Stimulated activated CD4-positive, alpha-beta T cell treated with anti-CD3 and anti-CD28 coated beads, Interleukin-4, amount 100 ng/mL, for 1 hour (primary cell): ENCODE measurements around the gene GMEB2.
"Not testable (repeated sequence)": the region's sequence is repeated elsewhere in the genome, so short reads cannot be mapped to it uniquely, and the experiment has no call there.

Experiments used
- DNase-seq: peaks from one replicate; pipeline ENCODE4 v3.0.0-alpha.2; 2020

The GMEB2 gene

DNA sequence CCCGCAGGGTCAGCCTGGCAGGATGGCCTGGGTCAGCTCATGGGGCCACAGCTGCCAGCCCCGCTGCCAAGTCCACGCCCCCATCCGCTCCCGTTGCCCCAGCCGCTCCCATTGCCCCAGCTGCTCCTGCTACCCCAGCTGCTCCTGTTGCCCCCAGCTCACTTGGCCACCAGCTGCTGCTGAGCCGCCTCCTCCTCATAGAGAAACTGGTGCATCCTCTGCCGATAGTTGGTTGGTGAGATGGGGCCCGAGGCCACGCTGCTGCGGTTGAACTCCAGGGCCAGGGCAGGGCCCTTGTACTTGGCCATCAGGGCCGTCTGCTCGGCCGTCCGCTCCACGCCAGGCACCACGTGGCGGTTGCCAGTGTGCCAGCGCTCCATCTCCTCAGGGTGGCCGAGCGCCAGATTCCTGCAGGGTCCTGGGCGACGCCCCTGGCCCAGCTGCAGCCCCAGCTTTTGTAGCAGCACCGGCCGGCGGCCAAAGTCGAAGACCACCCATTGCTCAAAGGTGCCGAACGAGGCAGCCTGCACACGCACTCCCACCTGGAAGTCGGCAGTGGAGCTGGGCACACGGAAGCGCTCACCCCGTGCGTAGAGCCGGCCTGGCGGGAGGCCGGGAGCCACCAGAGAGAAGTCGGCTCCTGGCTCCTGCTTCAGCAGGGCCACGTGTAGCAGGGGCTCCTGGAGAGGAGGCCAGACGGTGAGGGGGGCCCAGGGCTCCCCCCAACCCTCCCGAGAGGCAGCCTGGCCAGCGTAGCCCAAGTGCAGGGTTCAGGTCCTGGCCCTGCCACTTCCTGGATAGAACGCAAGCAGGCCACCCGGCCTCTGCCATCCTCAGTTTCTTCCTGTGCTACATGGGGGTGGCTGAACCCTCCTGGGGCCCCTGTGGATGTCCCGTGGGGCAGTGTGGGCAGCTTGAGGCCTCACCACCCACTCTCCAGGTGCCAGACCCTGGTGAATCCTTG, 57.6 kb downstream of the GMEB2 start:
- no peak for DNase-seq

DNA sequence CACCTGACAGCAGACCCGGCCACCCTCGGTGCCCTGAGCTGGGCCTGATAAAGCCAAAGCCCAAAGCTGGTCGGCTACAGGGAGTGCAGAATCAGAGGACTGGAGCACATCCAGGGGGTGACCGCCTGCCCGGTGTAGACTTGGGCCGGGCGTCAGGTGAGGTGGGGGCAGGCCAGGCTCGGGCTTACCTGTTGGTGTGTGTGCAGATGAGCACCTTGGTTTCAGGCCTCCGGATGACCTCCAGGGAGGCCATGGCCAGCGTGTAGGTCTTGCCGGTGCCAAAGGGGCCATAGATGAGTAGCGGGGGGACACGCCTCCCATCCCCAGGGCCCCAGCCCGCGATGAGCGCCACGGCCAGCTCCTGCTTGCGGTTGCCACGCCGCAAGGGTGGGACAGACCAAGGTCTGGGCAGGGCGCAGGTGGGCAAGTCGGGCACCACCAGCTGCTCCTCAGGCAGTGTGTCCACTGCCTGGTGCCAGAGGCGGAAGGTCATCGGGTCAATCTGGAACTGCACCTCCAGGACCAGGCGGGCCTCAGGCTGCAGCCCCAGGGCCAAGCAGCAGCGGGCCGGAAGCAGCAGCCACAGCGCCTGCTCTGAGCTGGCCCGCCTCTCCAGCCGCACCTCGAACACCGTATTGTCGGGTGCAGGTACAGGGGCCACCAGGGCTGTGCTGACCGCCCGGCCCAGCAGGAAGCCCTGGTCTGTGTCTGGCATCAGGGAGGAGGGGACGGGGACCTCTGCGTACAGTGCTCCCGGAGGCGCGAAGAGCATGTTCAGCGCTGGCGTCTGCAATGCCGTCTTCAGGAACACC, 58.5 kb downstream of the GMEB2 start:
- no peak for DNase-seq

DNA sequence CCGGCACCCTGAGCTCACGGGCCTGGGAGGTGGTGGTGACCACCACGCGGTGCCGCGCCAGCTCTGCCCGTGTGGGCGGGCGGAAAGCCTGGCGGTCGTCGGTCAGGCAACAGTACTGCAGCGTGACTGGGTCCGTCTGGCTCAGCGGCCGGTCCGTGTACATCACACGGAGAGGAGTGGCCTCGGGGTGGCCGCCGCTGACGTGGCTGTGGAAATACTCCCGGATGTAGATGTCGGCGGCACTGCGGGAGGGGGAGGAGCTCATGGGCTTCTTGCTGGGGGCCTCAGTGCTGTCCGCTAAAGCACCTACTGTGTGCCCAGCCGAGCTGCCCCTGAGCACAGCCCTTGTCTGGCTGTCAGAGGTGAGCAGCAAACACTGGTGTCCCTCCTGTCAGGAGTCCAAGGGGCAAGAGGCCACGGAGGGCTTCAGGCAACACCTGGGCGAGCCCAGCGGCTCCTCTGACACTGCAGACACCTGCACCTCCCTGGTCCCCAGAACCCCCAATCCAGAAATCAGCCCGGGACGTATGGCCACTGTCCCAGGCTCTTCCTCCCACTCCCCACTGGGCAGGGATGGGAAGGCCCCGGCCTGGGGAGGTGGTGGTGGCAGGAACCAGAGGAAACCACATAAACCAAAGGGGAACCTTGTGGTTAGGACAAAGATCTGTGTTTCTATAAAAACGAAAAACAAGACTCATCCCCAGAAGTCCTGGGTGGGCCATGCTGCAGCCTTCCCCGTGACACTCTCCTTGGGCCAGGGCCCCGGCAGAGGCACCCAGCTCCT, 59.3 kb downstream of the GMEB2 start:
- DNase-seq = peak; percentile 39

DNA sequence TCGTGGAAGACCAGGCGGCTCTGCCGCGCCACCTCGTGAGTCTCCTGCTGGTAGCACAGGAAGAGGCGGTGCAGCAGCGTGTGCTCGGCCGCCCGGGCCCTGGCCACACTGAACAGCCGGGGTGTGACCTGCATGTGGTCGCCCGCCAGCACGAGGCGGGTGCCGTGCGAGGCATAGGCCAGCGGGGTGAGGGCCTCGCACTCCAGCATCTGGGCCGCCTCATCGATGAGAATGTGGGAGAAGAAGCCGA, 59.8 kb downstream of the GMEB2 start:
- no peak for DNase-seq

DNA sequence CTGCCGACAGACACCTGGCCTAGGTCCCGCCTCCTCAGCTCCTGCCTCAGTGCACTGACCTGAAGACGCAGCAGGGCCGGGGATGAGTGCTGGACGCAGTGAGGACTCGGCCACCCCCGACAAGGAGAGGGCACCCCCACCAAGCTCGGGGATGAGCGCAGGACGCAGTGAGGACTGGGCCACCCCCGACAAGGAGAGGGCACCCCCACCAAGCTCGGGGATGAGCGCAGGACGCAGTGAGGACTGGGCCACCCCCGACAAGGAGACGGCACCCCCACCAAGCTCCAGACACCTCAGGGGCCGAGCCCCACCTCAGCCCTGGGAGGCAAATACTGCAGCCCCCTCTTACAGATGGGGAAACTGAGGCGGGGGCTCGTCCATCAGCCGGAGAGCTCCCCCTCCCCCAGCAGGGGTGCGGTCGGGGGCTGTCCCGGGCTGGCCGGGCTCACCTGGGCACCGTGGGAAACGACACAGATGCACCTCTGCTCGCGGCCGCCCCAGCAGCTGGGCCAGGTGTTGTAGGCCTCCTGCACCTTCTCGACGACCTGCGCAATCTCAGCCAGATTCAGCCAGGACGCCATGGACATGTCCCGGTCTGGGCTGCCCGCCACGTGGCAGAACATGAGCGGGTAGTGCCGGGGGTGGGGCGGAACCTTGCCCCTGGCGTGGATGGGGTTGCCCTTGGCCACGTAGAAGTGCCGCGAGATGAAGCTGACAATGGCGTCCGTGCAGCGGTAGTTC, 60.3 kb downstream of the GMEB2 start:
- no peak for DNase-seq

DNA sequence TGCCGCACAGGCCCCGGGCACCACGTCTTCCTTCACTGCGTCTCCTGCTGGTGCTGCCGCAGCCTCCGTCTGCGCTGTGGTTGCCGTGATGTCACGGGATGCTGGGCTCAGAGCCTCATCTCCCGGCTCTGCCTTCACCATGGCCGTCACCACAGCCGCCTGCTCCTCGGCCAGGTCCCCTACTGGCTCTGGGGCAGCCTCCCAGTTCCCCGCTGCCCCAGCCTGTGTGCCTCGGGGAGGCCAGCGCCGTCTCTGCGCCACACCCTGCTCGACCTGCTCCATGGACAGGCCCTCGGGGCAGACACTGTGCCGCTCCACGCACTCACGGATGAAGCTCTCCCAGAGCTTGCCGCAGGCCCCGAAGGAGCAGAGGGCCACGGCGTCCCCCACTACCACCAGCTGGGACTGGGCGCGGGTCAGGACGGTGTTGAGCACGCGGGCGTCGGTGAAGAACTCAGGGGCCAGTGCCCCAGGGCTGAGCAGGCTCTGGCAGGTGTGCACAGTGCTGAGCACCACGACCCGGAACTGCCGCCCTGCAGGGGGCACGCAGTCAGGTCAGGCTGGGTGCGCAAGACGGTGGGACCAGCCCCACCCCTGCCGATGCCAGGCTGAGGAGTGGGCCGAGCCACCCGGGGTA, 61.1 kb downstream of the GMEB2 start:
- DNase-seq = no peak

DNA sequence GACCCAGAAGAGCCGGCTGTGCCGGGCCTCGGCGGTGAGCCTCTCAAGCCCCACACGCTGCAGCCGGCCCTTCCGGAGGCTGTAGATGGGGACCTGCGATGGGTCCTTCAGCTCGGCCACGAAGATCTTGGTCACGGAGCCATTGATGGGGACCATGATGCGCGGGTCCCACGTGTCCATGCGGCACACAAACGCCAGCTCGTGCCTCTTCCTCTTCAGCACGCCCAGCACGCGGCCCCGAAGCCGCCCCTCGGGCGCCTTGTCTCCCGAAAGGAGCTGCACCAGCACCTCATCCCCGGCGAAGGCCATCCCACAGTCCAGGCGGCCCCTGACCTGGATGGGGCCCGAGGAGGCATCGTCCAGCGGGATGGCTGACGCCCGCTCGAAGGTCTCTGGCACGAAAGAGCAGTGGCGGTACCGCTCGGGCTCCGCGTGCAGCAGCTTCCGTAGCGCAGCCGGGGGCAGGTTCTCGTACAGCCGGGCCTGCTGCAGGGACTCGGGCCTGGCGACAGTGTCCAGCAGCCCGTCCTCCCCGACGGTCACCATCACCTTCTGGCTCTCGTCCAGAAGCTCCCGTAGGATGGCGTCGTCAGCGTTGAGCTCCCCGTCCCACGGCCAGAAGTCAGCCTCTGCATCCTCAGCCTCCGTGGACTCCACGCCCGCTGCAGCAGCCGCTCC, 61.7 kb downstream of the GMEB2 start:
- no peak for DNase-seq

DNA sequence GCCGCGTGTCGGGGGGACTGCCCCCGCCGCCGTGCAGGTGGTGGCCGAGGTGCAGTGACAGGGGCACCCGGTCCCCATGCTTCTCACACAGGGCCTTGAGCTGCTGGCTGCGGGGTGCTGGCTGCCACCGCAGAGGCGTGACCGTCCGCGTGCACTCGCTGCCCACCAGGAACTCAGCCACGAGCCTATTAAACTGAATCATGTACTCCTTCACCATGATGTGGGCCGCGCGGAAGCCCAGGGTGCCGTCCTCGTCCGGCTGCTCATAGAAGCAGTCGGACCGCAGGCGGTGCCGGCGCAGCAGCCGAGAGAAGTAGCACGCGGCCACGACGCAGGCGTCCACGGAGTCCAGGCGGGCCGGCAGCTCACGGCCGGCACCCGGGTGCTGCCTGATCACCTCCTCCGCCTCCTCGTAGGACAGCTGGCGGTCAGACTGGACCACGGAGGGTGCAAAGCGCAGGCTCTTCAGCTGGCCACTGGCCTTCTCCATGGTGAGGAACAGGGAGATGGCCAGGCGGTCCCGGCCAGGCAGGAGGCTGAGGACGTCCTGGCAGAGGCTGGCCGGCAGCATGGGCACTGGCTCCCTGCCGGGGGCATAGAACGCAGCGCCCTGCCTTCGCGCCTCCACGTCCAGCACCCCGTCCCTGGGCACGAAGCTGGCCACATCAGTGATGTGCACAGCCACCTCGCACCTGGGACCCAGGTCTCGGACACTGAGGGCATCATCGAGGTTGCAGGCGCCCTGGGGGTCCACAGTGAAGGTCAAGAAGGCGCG, 62.7 kb downstream of the GMEB2 start:
- DNase-seq = no peak

DNA sequence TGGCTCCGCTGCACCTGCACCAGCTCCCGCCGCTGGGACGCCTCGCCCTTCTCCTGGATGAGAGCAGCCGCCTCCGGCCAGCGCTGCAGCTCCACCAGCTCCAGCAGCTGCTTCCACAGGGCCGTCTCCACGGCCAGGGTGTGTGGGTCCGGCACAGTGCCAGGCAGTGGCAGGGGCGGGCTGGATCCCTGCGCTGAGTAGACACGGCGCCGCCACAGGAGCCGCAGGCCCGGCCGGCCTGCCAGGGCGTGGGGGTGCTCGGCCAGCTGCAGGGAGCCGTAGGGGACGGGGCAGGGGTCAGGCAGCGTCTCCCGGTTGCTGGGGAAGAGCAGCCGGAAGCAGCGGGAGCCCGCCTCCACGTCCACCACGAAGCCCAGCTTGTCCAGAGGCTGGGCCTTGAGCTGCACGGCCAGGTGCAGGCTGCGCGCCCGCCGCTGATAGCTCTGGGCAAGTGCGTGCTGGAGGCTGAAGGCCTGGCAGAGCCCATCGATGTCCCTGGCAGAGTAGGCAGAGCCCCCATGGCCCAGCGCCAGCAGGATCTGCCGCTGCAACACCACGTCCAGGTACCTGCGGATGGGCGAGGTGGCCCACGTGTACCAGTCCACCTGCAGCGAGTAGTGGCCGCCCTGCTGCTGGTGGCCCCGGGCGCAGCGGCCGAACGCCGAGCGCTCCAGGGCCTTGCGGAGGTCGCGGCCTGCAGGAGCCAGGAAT, 63.5 kb downstream of the GMEB2 start:
- DNase-seq = no peak

DNA sequence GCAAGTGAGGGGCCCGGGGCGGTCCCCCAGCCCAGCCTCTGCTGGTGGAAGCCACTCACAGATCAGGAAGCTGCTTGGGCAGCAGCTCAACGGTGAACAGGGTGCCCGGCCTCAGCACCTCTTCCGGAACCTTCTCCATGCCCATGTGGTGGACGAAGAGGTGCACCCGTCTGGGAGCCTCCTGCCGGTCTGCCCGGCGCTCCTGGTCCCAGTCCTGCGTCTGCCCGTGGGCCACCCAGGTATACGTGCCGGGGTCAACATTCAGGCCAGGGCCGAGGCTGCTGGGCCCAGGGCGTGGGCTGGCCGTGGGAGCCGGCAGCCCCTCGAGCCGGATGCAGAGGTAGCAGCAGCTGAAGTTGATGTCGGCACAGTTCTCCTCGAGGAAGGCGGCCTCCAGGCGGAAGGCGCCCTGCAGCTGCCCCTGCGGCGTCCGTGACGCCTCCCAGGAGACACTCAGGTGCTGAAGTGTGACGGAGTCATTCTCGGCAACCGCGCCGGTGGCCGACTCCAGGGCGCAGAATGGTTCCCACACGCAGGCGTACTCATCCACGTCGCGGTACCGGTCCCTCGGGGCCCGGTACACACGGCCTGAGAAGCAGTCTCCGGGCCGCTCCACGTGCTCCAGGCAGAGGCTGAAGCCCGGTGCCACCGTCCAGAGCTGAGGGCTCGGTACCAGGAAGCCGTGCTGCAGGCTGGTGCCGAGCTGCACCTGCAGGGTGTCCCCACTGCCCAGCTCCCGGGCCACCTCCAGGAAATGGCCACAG, 64.3 kb downstream of the GMEB2 start:
- DNase-seq = no peak

DNA sequence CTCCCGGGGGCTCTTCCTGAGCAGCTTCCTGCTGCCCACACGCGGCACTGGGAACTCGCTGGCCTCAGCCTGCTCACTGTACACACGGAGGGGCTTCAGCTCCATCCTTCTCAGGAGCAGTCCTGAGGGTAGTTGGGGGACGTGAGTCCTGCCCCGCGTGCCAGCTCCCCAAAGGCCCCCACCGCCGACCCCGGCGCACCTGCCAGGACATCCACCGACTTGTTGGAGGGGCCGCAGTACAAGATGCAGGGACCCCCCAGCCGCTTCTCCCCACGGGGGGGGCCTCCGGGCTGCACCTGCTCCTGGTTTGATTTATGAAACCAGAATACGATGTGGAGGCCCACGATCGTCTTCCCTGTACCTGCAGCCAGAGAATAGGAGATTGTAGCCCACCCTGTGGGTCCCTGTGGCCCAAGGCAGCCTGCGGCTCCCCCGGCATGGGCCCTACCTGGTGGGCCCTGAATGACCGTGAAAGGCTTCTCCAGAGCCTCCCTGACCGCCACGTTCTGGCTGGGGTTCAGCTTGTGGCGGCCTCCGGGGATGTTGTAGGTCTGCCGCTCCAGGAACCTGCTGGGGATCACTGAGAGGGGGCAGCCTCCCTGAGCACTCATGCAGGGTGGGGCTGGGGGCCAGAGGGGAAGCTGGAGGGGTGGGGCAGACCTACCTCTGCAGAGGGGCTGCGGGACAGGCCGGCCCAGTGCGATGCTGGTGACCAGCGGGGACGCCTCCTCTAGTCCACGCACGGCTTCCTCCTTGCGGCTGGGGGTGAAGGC, 65.1 kb downstream of the GMEB2 start:
- DNase-seq = no peak

DNA sequence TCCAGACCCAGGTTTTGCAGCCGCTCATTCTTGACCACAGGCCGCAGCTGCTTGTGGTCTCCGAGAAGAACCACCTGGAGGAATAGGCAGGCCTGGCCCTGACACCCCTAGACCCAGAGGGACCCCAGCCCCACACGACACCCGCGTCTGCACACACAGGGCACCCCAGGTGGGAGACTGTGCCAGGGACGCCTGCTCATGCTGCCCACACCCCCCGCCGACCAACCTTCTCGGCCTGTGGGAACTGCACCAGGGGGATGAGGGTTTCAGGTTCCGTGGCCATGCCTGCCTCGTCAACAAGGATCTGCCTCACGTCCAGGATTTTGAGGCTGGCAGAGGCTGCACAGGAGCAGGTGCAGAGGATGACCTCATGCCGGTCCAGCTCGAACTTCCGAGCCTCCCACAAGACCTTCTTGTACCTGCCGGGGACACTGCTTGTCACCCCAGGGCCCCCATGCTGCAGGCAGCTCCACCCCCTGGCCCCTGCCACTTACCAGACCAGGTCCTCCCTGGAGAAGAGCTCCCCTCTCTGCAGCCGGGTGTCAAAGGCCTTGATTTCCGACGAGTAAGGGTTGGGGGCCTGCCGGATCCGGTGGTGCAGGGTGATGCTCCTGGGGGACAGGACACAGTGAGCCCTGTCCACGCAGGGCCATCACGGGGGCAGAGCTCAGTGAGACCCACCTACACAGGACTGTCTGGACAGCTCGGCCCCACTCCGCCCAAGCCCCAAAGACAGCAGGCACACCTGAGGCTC, 65.9 kb downstream of the GMEB2 start:
- no peak for DNase-seq

DNA sequence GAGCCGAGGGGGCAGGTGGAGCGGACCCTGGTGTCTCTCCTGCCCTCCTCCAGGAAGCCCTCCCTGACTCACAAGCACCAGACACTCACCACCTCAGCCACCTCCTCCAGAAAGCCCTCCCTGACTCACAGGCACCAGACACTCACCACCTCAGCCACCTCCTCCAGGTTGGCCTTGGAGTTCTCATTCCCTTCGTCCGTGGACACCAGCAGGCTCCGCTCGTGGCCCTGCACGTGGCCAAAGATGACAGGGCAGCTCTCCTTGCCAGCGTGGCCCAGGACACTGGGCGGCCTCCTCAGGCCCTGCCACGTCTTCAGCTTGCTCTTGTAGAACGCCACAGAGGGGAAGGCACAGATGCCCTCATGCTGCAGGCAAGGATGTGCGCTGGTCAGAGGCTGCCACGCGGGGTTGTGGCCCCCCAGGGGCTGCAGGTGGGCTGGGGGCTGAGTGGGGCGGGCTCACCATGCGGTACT, 66.5 kb downstream of the GMEB2 start:
- no peak for DNase-seq

DNA sequence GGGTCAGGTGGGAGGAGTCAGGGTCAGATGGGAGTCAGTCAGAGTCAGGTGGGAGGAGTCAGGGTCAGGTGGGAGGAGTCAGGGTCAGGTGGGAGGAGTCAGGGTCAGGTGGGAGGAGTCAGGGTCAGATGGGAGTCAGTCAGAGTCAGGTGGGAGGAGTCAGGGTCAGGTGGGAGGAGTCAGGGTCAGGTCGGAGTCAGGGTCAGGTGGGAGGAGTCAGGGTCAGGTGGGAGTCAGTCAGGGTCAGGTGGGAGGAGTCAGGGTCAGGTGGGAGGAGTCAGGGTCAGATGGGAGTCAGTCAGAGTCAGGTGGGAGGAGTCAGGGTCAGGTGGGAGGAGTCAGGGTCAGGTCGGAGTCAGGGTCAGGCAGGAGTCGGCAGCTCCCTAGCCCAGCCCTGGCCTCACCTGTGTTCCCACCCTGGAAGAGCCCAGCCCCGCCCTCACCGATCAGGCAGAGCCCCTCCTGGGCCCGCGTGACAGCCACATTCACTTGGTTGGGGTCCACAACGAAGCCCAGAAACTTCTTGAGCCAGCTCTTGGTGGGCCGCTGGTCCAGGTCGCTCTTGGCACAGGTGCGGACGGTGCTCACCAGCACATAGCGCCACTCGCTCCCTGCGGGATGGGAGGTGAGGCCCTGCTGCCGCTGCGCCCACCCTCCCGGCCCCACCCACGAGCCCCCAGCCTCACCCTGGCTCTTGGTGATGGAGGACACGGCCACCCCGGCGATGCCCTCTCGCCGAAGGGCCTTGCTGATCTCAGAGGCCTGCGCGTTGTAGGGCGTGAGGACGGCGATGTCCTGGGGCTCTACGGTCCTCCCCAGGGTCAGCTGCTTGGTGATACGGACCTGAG, 67.2 kb downstream of the GMEB2 start:
- not testable (repeated sequence) for DNase-seq

DNA sequence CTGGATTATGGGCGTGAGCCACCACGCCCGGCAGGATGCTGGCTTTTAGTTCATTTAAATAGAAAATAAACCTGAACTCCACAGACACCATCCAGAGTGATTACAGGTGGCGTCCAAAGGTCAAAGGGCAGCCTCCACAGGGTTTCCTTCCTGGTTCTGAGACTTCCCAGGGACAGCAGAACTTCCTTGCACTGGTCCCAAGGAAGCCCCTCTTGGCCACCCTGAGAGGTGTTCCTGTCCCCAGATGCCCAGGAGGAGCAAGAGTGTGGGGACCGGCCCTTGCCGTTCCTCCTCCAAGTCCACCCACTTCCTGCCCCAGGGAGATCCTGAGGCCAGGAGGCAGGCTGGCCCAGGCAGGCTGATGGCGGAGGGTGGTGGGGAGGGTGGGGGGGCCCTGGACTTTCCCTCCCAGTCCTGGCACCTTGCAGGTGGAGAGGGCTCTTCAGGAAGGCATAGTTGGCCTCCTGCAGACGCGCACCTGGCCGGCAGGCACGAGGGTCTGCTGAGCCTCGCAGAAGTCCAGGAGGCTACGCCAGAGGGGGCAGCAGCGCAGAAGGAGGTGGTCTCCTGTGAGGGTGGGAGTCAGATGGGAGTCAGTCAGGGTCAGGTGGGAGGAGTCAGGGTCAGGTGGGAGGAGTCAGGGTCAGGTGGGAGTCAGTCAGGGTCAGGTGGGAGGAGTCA, 68.0 kb downstream of the GMEB2 start:
- no peak for DNase-seq

DNA sequence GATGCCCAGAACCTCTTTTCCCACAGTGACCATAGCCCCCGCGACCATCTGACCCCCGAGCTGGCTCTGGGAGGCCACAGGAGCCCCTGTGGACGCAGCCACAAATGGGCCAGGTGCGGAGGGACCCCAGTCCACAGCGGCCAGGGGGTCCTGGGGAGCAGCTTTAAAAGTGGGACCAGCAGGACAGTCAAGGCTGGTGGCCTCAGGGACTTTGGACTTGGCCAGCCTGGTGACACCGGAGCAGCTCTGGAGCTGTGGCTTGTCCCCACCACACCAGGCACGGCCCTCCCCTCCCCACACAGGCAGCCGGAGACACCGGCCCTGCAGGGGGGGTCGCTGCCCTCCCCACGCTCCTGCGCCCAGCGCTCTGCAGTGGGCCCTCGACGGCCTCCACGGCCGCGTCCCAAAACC, 69.4 kb downstream of the GMEB2 start:
- DNase-seq = no peak
